Measurements from ENCODE around the gene PXDN.
A peak's percentile ranks its signal among the peaks of the same experiment; 100 is the strongest.

Gene PXDN

DNA sequence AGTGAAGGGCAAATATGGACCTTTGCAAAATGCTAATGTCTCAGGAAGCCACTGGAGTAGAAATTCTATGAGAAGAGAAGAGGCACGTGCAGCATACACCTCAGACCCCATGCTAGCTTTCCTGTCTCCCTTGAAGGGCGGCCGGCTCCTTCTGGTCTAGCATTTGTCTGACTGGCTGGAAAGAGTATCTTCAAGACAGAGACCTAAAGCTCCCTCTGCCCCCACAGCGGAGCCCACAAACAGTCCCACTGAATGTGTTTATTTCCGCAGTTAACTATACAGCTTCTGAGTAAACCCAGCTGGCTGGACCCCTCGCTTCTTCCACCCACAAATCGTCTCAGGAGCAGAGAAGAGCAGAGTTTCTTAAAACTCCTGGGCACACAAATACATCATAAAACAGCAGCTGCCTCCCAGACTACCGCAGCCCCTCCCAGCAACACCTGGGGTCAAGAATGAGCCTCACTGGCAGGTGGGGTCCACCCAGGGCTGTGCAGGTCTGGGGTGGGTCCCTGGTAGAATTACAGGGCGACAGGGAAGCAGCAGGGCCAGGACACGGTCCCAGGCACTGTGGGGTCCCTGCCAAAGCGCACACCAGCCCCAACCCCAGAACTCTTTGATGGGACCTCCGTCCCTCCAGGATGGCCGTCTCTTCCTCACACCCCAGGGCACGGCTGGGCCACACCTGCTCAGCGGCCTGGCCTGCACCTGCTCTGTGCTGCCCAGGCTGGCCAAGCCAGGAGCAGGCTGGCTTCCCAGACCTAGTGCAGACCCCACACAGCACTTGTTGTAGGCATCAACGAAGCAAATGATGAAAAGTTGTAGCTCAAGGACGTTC is 103.8 kb downstream of the PXDN start:
- Mint-ChIP-seq H3K27me3 (ENCODE audit: low read depth, poor library complexity) (no peaks in the 10 kb centered on the region), H3K27ac (peak overlapping the region; percentile 64), H3K36me3 (ENCODE audit: low read depth) (peaks cover 58% of the 10 kb centered on the region), H3K9me3 (no peaks in the 10 kb centered on the region), H3K4me1 (peaks cover 17% of the 10 kb centered on the region), H3K4me3 (no peak overlapping the region)
- TF ChIP-seq CTCF (IDR thresholded peaks at IDR 0.05), result no peak
- DNase-seq, result no peak

DNA sequence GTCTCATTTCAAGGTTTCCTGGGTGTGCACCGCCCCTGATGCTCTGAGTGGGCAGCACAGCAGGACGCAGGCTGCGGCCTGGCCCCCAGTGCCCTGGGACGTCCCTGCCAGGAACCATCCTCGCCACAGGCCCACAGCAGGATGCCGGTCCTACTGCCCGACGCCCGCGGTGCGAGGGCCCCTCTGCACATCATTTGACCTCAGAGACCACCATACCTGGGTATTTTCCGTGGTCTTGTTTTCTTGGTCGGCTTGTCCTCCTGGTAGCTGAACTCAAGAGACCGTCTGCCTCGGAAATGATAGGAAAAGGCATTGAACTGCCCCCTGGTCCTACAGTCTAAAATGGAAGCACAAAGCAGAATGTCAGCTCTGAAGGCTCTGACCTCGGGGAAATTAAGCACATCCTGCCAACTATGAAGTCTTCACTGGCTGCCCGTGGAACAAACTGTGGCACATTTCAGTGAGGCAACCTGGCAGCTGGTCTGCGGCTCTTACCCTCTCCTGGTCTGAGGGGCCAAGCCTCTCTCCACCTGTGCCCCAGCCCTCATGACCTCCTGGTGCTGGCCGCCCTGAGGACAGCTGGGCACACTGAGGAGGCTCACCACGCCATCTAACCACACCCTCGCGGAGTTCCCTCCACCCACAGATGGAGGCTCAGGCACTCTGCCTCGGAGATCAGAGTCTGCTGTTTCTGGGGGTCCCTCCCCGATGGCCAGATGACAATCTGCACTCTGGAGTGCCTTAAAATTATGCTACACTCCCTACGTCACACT is 105.0 kb downstream of the PXDN start:
- H3K27ac Mint-ChIP-seq, result no peak overlapping the region
- H3K27me3 Mint-ChIP-seq (ENCODE audit: low read depth, poor library complexity), result no peaks in the 10 kb centered on the region
- no peak for TF ChIP-seq CTCF (IDR thresholded peaks at IDR 0.05)
- no peaks in the 10 kb centered on the region for H3K9me3 Mint-ChIP-seq
- no peak overlapping the region for H3K4me3 Mint-ChIP-seq
- peaks cover 15% of the 10 kb centered on the region for H3K4me1 Mint-ChIP-seq
- DNase-seq, result no peak
- peaks cover 56% of the 10 kb centered on the region for H3K36me3 Mint-ChIP-seq (ENCODE audit: low read depth)

DNA sequence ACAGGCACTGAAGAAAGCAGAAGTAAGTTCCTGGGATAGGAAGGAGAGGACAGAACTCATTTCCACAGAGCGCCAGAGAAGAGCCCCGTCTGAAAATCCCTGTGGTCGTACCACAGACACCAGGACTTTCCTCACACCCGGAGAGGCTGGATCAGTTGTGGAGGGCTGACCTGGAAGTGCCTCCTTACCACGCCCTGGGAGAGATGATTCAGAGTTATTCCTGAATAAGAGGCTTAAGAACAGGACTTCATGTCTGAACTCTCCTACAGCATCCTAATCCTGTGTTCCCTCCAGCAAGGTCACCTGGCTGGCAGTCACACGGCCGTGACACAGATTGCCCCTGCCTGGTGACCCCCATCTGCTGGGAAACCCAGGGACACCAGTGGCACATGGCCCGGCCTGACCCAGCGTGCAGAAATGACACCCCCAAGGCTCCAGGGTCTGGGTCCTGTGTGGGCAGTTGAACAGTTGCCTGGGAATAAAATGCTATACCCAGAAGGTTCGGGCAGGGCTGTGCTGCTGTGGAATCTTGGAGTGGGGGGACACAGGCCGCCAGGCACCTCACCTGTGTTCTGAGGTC is 105.9 kb downstream of the PXDN start:
- Mint-ChIP-seq H3K9me3 (no peaks in the 10 kb centered on the region), H3K4me1 (peaks cover 17% of the 10 kb centered on the region), H3K27me3 (ENCODE audit: low read depth, poor library complexity) (no peaks in the 10 kb centered on the region), H3K36me3 (ENCODE audit: low read depth) (peaks cover 51% of the 10 kb centered on the region), H3K4me3 (no peak overlapping the region), H3K27ac (no peak overlapping the region)
- no peak for TF ChIP-seq CTCF (IDR thresholded peaks at IDR 0.05)
- DNase-seq, result no peak

DNA sequence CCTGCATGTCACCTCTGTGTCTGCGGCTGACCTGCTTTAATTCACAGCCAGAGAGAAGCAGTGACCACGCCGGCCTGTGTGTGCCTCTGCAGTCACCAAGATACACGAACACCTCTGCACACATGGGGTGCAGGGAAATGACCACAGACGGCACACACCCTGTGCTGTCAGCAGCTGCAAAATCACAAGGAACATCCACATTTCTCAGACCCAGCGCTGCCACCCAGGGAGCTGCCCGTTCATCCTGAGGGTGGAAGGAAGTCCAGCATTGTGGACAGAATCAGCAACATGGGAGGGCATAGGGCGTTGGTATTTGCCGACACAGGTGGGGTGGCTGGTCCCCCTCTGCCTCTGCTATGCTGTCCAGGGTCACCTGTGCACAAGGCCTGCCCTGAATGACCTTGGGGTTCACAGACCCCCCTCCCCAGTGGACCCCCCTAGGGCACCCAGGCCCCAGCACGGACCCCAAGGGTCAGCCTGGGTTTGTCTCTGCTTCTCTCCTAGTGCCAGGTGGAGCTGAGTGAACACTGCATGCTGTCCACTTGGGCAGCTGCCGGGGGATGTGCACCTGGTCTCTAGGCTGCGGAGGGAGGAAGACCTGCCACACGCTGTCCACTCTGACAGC is 107.4 kb downstream of the PXDN start:
- no peak for DNase-seq
- Mint-ChIP-seq H3K4me3 (no peak overlapping the region), H3K4me1 (peaks cover 15% of the 10 kb centered on the region), H3K9me3 (no peaks in the 10 kb centered on the region), H3K36me3 (ENCODE audit: low read depth) (peaks cover 51% of the 10 kb centered on the region), H3K27me3 (ENCODE audit: low read depth, poor library complexity) (no peaks in the 10 kb centered on the region), H3K27ac (no peak overlapping the region)
- TF ChIP-seq CTCF (IDR thresholded peaks at IDR 0.05), result no peak

DNA sequence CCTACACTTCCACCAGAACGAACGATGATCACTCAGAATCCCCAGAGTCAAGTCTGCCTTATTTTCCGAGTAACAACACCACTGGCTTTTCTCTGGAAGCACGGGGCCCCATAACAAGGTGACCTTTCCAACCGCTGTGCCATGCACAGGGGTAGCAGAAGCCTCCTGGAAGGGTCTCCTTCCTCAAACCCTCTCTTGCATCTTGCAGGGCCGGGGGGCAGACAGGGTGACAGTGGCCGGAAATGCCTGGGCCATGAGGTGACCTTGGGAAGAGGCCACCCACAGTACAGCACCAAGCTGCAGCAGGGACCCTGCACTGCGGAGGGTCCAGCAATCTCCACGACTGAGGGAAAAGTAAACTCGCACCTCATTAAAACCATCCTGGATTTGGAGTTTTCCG is 108.5 kb downstream of the PXDN start:
- Mint-ChIP-seq H3K27ac (peak overlapping the region; percentile 16), H3K4me3 (no peak overlapping the region), H3K9me3 (no peaks in the 10 kb centered on the region), H3K36me3 (ENCODE audit: low read depth) (peaks cover 54% of the 10 kb centered on the region), H3K27me3 (ENCODE audit: low read depth, poor library complexity) (no peaks in the 10 kb centered on the region), H3K4me1 (peaks cover 7% of the 10 kb centered on the region)
- no peak for TF ChIP-seq CTCF (IDR thresholded peaks at IDR 0.05)
- no peak for DNase-seq
